ENCODE data around the gene SLC9A9.

The SLC9A9 gene

GRCh38 chr3:143859465-143860203, 11.4 kb upstream of the SLC9A9 start:
- ATAC-seq = no peak
- no peak for TF ChIP-seq ARNTL (CRISPR knock-in tag; IDR thresholded peaks at IDR 0.05; ENCODE audit: borderline replicate concordance, low read depth)
- no peak for TF ChIP-seq PATZ1 (CRISPR knock-in tag; IDR thresholded peaks at IDR 0.05; ENCODE audit: borderline replicate concordance)
- TF ChIP-seq ESRRG (CRISPR knock-in tag; IDR thresholded peaks at IDR 0.05) = no peak
- TF ChIP-seq ZNF70 (CRISPR knock-in tag; IDR thresholded peaks at IDR 0.05) = no peak
- no peak for TF ChIP-seq ISL1 (CRISPR knock-in tag; IDR thresholded peaks at IDR 0.05)
- TF ChIP-seq TOX (CRISPR knock-in tag; IDR thresholded peaks at IDR 0.05; ENCODE audit: borderline replicate concordance) = no peak
- no peak for TF ChIP-seq GLIS3 (CRISPR knock-in tag; IDR thresholded peaks at IDR 0.05)
- TF ChIP-seq CSRNP3 (CRISPR knock-in tag; IDR thresholded peaks at IDR 0.05) = no peak
- TF ChIP-seq ZC3H10 (CRISPR knock-in tag; IDR thresholded peaks at IDR 0.05) = no peak

GRCh38 chr3:143856252-143856970, 8.1 kb upstream of the SLC9A9 start:
- no peak for ATAC-seq
- TF ChIP-seq TOX (CRISPR knock-in tag; IDR thresholded peaks at IDR 0.05; ENCODE audit: borderline replicate concordance) (no peak), ZC3H10 (CRISPR knock-in tag; IDR thresholded peaks at IDR 0.05) (no peak), SNAI2 (CRISPR knock-in tag; IDR thresholded peaks at IDR 0.05) (no peak), TSHZ2 (CRISPR knock-in tag; IDR thresholded peaks at IDR 0.05) (no peak), RARB (CRISPR knock-in tag; IDR thresholded peaks at IDR 0.05) (no peak), POU6F1 (CRISPR knock-in tag; IDR thresholded peaks at IDR 0.05; ENCODE audit: borderline replicate concordance, low read depth) (no peak), ARNTL (CRISPR knock-in tag; IDR thresholded peaks at IDR 0.05; ENCODE audit: borderline replicate concordance, low read depth) (no peak), PATZ1 (CRISPR knock-in tag; IDR thresholded peaks at IDR 0.05; ENCODE audit: borderline replicate concordance) (no peak), CSRNP3 (CRISPR knock-in tag; IDR thresholded peaks at IDR 0.05) (no peak), ESRRG (CRISPR knock-in tag; IDR thresholded peaks at IDR 0.05) (no peak), CSDC2 (CRISPR knock-in tag; IDR thresholded peaks at IDR 0.05) (no peak), GLIS3 (CRISPR knock-in tag; IDR thresholded peaks at IDR 0.05) (no peak), ZNF565 (CRISPR knock-in tag; conservative IDR thresholded peaks at IDR 0.05; ENCODE audit: low read depth) (no peak), ZNF8 (CRISPR knock-in tag; IDR thresholded peaks at IDR 0.05) (no peak), PPARA (CRISPR knock-in tag; IDR thresholded peaks at IDR 0.05; ENCODE audit: borderline replicate concordance) (no peak)
